Measurements from ENCODE around the gene NUP50.

DNA sequence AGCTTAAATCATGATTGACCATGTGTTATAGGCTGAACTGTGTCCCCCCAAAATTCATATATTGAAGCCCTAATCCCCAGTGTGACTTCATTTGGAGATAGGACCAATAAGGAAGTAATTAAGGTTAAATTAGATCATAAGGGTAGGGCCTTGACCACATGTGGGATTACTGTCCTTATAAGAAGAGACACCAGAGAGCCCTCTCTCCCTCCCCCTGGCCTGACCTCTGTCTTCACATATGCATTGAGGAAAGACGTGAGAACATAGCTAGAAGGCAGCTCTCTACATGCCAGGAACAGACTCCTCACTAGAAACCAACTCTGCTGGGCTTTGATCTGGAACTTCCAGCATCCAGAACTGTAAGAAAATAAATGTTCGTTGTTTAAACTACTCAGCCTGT is 13.6 kb upstream of the NUP50 start:
- TF ChIP-seq, protein P1, sequence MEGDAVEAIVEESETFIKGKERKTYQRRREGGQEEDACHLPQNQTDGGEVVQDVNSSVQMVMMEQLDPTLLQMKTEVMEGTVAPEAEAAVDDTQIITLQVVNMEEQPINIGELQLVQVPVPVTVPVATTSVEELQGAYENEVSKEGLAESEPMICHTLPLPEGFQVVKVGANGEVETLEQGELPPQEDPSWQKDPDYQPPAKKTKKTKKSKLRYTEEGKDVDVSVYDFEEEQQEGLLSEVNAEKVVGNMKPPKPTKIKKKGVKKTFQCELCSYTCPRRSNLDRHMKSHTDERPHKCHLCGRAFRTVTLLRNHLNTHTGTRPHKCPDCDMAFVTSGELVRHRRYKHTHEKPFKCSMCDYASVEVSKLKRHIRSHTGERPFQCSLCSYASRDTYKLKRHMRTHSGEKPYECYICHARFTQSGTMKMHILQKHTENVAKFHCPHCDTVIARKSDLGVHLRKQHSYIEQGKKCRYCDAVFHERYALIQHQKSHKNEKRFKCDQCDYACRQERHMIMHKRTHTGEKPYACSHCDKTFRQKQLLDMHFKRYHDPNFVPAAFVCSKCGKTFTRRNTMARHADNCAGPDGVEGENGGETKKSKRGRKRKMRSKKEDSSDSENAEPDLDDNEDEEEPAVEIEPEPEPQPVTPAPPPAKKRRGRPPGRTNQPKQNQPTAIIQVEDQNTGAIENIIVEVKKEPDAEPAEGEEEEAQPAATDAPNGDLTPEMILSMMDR (IDR thresholded peaks at IDR 0.05; ENCODE audit: low read depth, low read length): no peak
- no peak for TF ChIP-seq EZH2phosphoT487 (IDR thresholded peaks at IDR 0.05; ENCODE audit: low read depth)
